HEK293 (cell line): ENCODE results near the gene USE1.

Experiments
- BCL11A ChIP-seq: fragments of 450-650 bp; formaldehyde crosslinking; IDR thresholded peaks from 2 replicates; pipeline ENCODE4 v1.5.1; 2016; ENCODE audit warnings: low read depth, missing biosample characterization, missing genetic modification characterization
- BCL11B ChIP-seq: fragments of 450-650 bp; formaldehyde crosslinking; IDR thresholded peaks from 2 replicates; pipeline ENCODE4 v1.5.1; 2016; ENCODE audit warnings: low read depth, missing biosample characterization, missing genetic modification characterization
- GLI4 ChIP-seq: fragments of 450-650 bp; formaldehyde crosslinking; IDR thresholded peaks from 2 replicates; pipeline ENCODE4 v1.5.1; 2016; ENCODE audit warnings: missing biosample characterization, missing genetic modification characterization
- HIC1 ChIP-seq: fragments of 450-650 bp; formaldehyde crosslinking; IDR thresholded peaks from 2 replicates; pipeline ENCODE4 v1.5.1; 2016; ENCODE audit warnings: missing biosample characterization, missing genetic modification characterization
- HOXC10 ChIP-seq: sonication (generic); formaldehyde crosslinking; IDR thresholded peaks from 2 replicates; pipeline ENCODE4 v1.8.1; 2023; ENCODE audit warnings: mild to moderate bottlenecking, missing genetic modification reagents
- INSM2 ChIP-seq: fragments of 450-650 bp; formaldehyde crosslinking; IDR thresholded peaks from 2 replicates; pipeline ENCODE4 v1.5.1; 2016; ENCODE audit warnings: missing biosample characterization, missing genetic modification characterization
- KLF1 ChIP-seq: fragments of 450-650 bp; formaldehyde crosslinking; IDR thresholded peaks from 2 replicates; pipeline ENCODE4 v1.5.1; 2016; ENCODE audit warnings: missing biosample characterization, missing genetic modification characterization
- KLF8 ChIP-seq: fragments of 450-650 bp; formaldehyde crosslinking; IDR thresholded peaks from 2 replicates; pipeline ENCODE4 v1.5.1; 2016; ENCODE audit warnings: missing biosample characterization, missing genetic modification characterization
- OSR2 ChIP-seq: fragments of 450-650 bp; formaldehyde crosslinking; IDR thresholded peaks from 2 replicates; pipeline ENCODE4 v1.5.1; 2016; ENCODE audit warnings: missing biosample characterization, missing genetic modification characterization
- SCRT1 ChIP-seq: fragments of 450-650 bp; formaldehyde crosslinking; IDR thresholded peaks from 2 replicates; pipeline ENCODE4 v1.5.1; 2016; ENCODE audit warnings: missing biosample characterization, missing genetic modification characterization, borderline replicate concordance
- SCRT2 ChIP-seq: fragments of 450-650 bp; formaldehyde crosslinking; IDR thresholded peaks from 2 replicates; pipeline ENCODE4 v1.5.1; 2016; ENCODE audit warnings: missing biosample characterization, missing genetic modification characterization
- SETDB1 ChIP-seq: IDR thresholded peaks from one replicate; pipeline ENCODE4 v1.6.1; 2017; ENCODE audit warnings: mild to moderate bottlenecking, low read length, moderate library complexity, mixed read lengths; ENCODE audit not compliant: insufficient read length
- ZFP37 ChIP-seq: fragments of 450-650 bp; formaldehyde crosslinking; IDR thresholded peaks from 2 replicates; pipeline ENCODE4 v1.5.1; 2016; ENCODE audit warnings: missing biosample characterization, missing genetic modification characterization
- ZIC2 ChIP-seq: fragments of 450-650 bp; formaldehyde crosslinking; IDR thresholded peaks from 2 replicates; pipeline ENCODE4 v1.5.1; 2016; ENCODE audit warnings: missing biosample characterization, missing genetic modification characterization
- ZNF114 ChIP-seq: fragments of 450-650 bp; formaldehyde crosslinking; IDR thresholded peaks from 2 replicates; pipeline ENCODE4 v1.5.0; 2017; ENCODE audit warnings: missing biosample characterization, missing genetic modification characterization
- ZNF138 ChIP-seq: fragments of 450-650 bp; formaldehyde crosslinking; IDR thresholded peaks from 2 replicates; pipeline ENCODE4 v1.5.1; 2016; ENCODE audit warnings: missing biosample characterization, missing genetic modification characterization, borderline replicate concordance
- ZNF19 ChIP-seq: fragments of 450-650 bp; formaldehyde crosslinking; IDR thresholded peaks from 2 replicates; pipeline ENCODE4; 2016; ENCODE audit warnings: missing biosample characterization, missing genetic modification characterization, low read depth
- ZNF2 ChIP-seq: fragments of 450-650 bp; formaldehyde crosslinking; IDR thresholded peaks from 2 replicates; pipeline ENCODE4 v1.5.1; 2016; ENCODE audit warnings: missing biosample characterization, missing genetic modification characterization
- ZNF221 ChIP-seq: fragments of 450-650 bp; formaldehyde crosslinking; IDR thresholded peaks from 2 replicates; pipeline ENCODE4 v1.5.1; 2017; ENCODE audit warnings: missing biosample characterization, missing genetic modification characterization, borderline replicate concordance
- ZNF302 ChIP-seq: fragments of 450-650 bp; formaldehyde crosslinking; IDR thresholded peaks from 2 replicates; pipeline ENCODE4 v1.5.1; 2016; ENCODE audit warnings: missing biosample characterization, missing genetic modification characterization, low read depth
- ZNF311 ChIP-seq: fragments of 450-650 bp; formaldehyde crosslinking; IDR thresholded peaks from 2 replicates; pipeline ENCODE4 v1.5.1; 2017; ENCODE audit warnings: missing biosample characterization, missing genetic modification characterization, borderline replicate concordance
- ZNF341 ChIP-seq: fragments of 450-650 bp; formaldehyde crosslinking; IDR thresholded peaks from 2 replicates; pipeline ENCODE4; 2016; ENCODE audit warnings: low read depth, missing biosample characterization, missing genetic modification characterization
- ZNF433 ChIP-seq: fragments of 450-650 bp; formaldehyde crosslinking; IDR thresholded peaks from 2 replicates; pipeline ENCODE4 v1.5.1; 2016; ENCODE audit warnings: missing biosample characterization, missing genetic modification characterization, low read depth
- ZNF48 ChIP-seq: fragments of 450-650 bp; formaldehyde crosslinking; IDR thresholded peaks from 2 replicates; pipeline ENCODE4 v1.5.1; 2016; ENCODE audit warnings: missing biosample characterization, missing genetic modification characterization
- ZNF488 ChIP-seq: fragments of 450-650 bp; formaldehyde crosslinking; IDR thresholded peaks from 2 replicates; pipeline ENCODE4 v1.5.1; 2016; ENCODE audit warnings: missing biosample characterization, missing genetic modification characterization
- ZNF514 ChIP-seq: fragments of 450-650 bp; formaldehyde crosslinking; IDR thresholded peaks from 2 replicates; pipeline ENCODE4 v1.5.1; 2016; ENCODE audit warnings: missing biosample characterization, missing genetic modification characterization
- ZNF521 ChIP-seq: fragments of 450-650 bp; formaldehyde crosslinking; IDR thresholded peaks from 2 replicates; pipeline ENCODE4 v1.5.1; 2017; ENCODE audit warnings: missing biosample characterization, mild to moderate bottlenecking, missing genetic modification characterization
- ZNF529 ChIP-seq: fragments of 450-650 bp; formaldehyde crosslinking; IDR thresholded peaks from 2 replicates; pipeline ENCODE4 v1.5.1; 2017; ENCODE audit warnings: missing genetic modification characterization, missing biosample characterization; ENCODE audit not compliant: insufficient replicate concordance
- ZNF544 ChIP-seq: fragments of 450-650 bp; formaldehyde crosslinking; IDR thresholded peaks from 2 replicates; pipeline ENCODE4 v1.5.0; 2017; ENCODE audit warnings: missing biosample characterization, missing genetic modification characterization
- ZNF555 ChIP-seq: fragments of 450-650 bp; formaldehyde crosslinking; conservative IDR thresholded peaks from 2 replicates; pipeline ENCODE4 v1.5.1; 2017; ENCODE audit warnings: missing biosample characterization, mild to moderate bottlenecking, missing genetic modification characterization, inconsistent platforms
- ZNF558 ChIP-seq: fragments of 450-650 bp; formaldehyde crosslinking; IDR thresholded peaks from 2 replicates; pipeline ENCODE4 v1.5.1; 2016; ENCODE audit warnings: missing biosample characterization, missing genetic modification characterization
- ZNF560 ChIP-seq: fragments of 450-650 bp; formaldehyde crosslinking; IDR thresholded peaks from 2 replicates; pipeline ENCODE4 v1.5.1; 2017; ENCODE audit warnings: missing biosample characterization, missing genetic modification characterization, borderline replicate concordance
- ZNF571 ChIP-seq: fragments of 450-650 bp; formaldehyde crosslinking; IDR thresholded peaks from 2 replicates; pipeline ENCODE4 v1.5.0; 2017; ENCODE audit warnings: missing biosample characterization, missing genetic modification characterization
- ZNF624 ChIP-seq: fragments of 450-650 bp; formaldehyde crosslinking; IDR thresholded peaks from 2 replicates; pipeline ENCODE4 v1.5.1; 2017; ENCODE audit warnings: missing biosample characterization, missing genetic modification characterization
- ZNF639 ChIP-seq: fragments of 450-650 bp; formaldehyde crosslinking; IDR thresholded peaks from 2 replicates; pipeline ENCODE4 v1.5.1; 2016; ENCODE audit warnings: missing biosample characterization, missing genetic modification characterization
- ZNF658 ChIP-seq: fragments of 450-650 bp; formaldehyde crosslinking; IDR thresholded peaks from 2 replicates; pipeline ENCODE4; 2016; ENCODE audit warnings: missing biosample characterization, missing genetic modification characterization
- ZNF664 ChIP-seq: fragments of 450-650 bp; formaldehyde crosslinking; IDR thresholded peaks from 2 replicates; pipeline ENCODE4 v1.5.1; 2016; ENCODE audit warnings: missing biosample characterization, missing genetic modification characterization
- ZNF792 ChIP-seq: fragments of 450-650 bp; formaldehyde crosslinking; IDR thresholded peaks from 2 replicates; pipeline ENCODE4 v1.5.1; 2016; ENCODE audit warnings: missing biosample characterization, missing genetic modification characterization
- ZSCAN16 ChIP-seq: fragments of 450-650 bp; formaldehyde crosslinking; IDR thresholded peaks from 2 replicates; pipeline ENCODE4 v1.5.1; 2016; ENCODE audit warnings: missing biosample characterization, missing genetic modification characterization

USE1 gene

GRCh38 chr19:17260842-17261325 lies 45.7 kb downstream of the USE1 start (continued):
- TF ChIP-seq BCL11B (tag by site-specific recombination) (no peak), SCRT1 (tag by site-specific recombination) (no peak), ZNF529 (no peak), ZNF2 (tag by site-specific recombination) (peak; percentile 94; the same call in 1 of the 2 replicates), ZIC2 (tag by site-specific recombination) (peak; percentile 29; the same call in 1 of the 2 replicates), ZNF341 (tag by site-specific recombination) (no peak), KLF8 (tag by site-specific recombination) (peak; percentile 53; the same call in 1 of the 2 replicates), KLF1 (tag by site-specific recombination) (no peak), ZNF221 (no peak), ZNF302 (tag by site-specific recombination) (no peak), ZNF658 (tag by site-specific recombination) (no peak), ZNF664 (tag by site-specific recombination) (no peak), ZNF19 (tag by site-specific recombination) (no peak), SCRT2 (tag by site-specific recombination) (no peak), ZNF571 (no peak), ZNF792 (tag by site-specific recombination) (no peak), ZNF558 (tag by site-specific recombination) (no peak; the same call in 1 of the 2 replicates), INSM2 (tag by site-specific recombination) (no peak), ZNF544 (tag by site-specific recombination) (no peak), ZNF138 (tag by site-specific recombination) (no peak), HOXC10 (CRISPR knock-in tag) (no peak), ZNF560 (tag by site-specific recombination) (no peak), GLI4 (tag by site-specific recombination) (no peak), ZSCAN16 (tag by site-specific recombination) (no peak), ZNF48 (tag by site-specific recombination) (no peak), ZFP37 (no peak; the same call in 1 of the 2 replicates), HIC1 (tag by site-specific recombination) (no peak), ZNF433 (tag by site-specific recombination) (no peak), BCL11A (tag by site-specific recombination) (no peak), ZNF114 (tag by site-specific recombination) (no peak), OSR2 (tag by site-specific recombination) (no peak), ZNF639 (tag by site-specific recombination) (peak; percentile 45; the same call in 1 of the 2 replicates), ZNF488 (tag by site-specific recombination) (no peak), ZNF624 (tag by site-specific recombination) (no peak), ZNF521 (tag by site-specific recombination) (no peak), ZNF514 (tag by site-specific recombination) (no peak), ZNF555 (tag by site-specific recombination) (no peak), ZNF311 (tag by site-specific recombination) (no peak), SETDB1 (no peak)
